BLaER1 (cell line): ENCODE results near the gene CLIP2.

ENCODE experiments used
- H3K27ac ChIP-seq: shearing (Covaris generic); formaldehyde crosslinking; 2 replicates; pipeline ENCODE4 v1.8.1; 2022
- H3K27me3 ChIP-seq: shearing (Covaris generic); formaldehyde crosslinking; 2 replicates; pipeline ENCODE4 v1.8.1; 2022
- H3K36me3 ChIP-seq: shearing (Covaris generic); formaldehyde crosslinking; 2 replicates; pipeline ENCODE4 v1.8.1; 2022
- H3K4me1 ChIP-seq: shearing (Covaris generic); formaldehyde crosslinking; 2 replicates; pipeline ENCODE4 v1.8.1; 2022
- H3K4me2 ChIP-seq: shearing (Covaris generic); formaldehyde crosslinking; 2 replicates; pipeline ENCODE4 v1.8.1; 2022
- H3K4me3 ChIP-seq: shearing (Covaris generic); formaldehyde crosslinking; 2 replicates; pipeline ENCODE4 v1.8.1; 2022
- H3K9ac ChIP-seq: shearing (Covaris generic); formaldehyde crosslinking; 2 replicates; pipeline ENCODE4 v1.8.1; 2022
- H3K9me3 ChIP-seq: shearing (Covaris generic); formaldehyde crosslinking; 2 replicates; pipeline ENCODE4 v1.8.1; 2022
- H4K20me1 ChIP-seq: shearing (Covaris generic); formaldehyde crosslinking; 2 replicates; pipeline ENCODE4 v1.8.1; 2022
- Cebpa-rat ChIP-seq: shearing (Covaris generic); IDR thresholded peaks from 2 replicates; pipeline ENCODE4 v1.8.1; 2022

Gene CLIP2

GRCh38 chr7:74441801-74442200 is 152.6 kb downstream of the CLIP2 start:
- H4K20me1 ChIP-seq, result no peaks in the 10 kb centered on the region
- H3K9me3 ChIP-seq, result peaks cover 11% of the 10 kb centered on the region
- TF ChIP-seq Cebpa-rat, result no peak
- H3K4me1 ChIP-seq, result peaks cover 33% of the 10 kb centered on the region
- 0 out of 2 replicates have a peak overlapping the region, but pooled peaks have one; percentile 35 for H3K9ac ChIP-seq
- H3K27ac ChIP-seq, result no peak overlapping the region
- H3K36me3 ChIP-seq, result no peaks in the 10 kb centered on the region
- H3K4me3 ChIP-seq, result no peak overlapping the region
- peak overlapping the region; percentile 34 for H3K4me2 ChIP-seq
- H3K27me3 ChIP-seq, result no peaks in the 10 kb centered on the region

GRCh38 chr7:74443543-74444247 is 154.5 kb downstream of the CLIP2 start:
- H3K9me3 ChIP-seq, result no peaks in the 10 kb centered on the region; the same call in 1 of the 2 replicates
- no peak overlapping the region for H3K27ac ChIP-seq
- H3K4me2 ChIP-seq, result no peak overlapping the region
- H4K20me1 ChIP-seq, result no peaks in the 10 kb centered on the region
- H3K4me3 ChIP-seq, result no peak overlapping the region
- H3K9ac ChIP-seq, result no peak overlapping the region
- H3K27me3 ChIP-seq, result no peaks in the 10 kb centered on the region
- no peaks in the 10 kb centered on the region for H3K36me3 ChIP-seq
- peaks cover 32% of the 10 kb centered on the region for H3K4me1 ChIP-seq
- TF ChIP-seq Cebpa-rat, result no peak

GRCh38 chr7:74449144-74449543 is 159.9 kb downstream of the CLIP2 start:
- Histone ChIP-seq H3K4me3 (no peak overlapping the region), H3K9me3 (peaks cover 8% of the 10 kb centered on the region; the same call in 1 of the 2 replicates), H3K4me2 (no peak overlapping the region), H4K20me1 (no peaks in the 10 kb centered on the region), H3K4me1 (peaks cover 6% of the 10 kb centered on the region; the same call in 1 of the 2 replicates), H3K27me3 (no peaks in the 10 kb centered on the region), H3K9ac (no peak overlapping the region), H3K36me3 (no peaks in the 10 kb centered on the region), H3K27ac (no peak overlapping the region)
- no peak for TF ChIP-seq Cebpa-rat

GRCh38 chr7:74449809-74450397 is 160.7 kb downstream of the CLIP2 start:
- Histone ChIP-seq H3K36me3 (no peaks in the 10 kb centered on the region), H3K4me2 (no peak overlapping the region), H3K4me3 (no peak overlapping the region), H3K27me3 (no peaks in the 10 kb centered on the region), H3K9ac (no peak overlapping the region), H3K9me3 (peaks cover 8% of the 10 kb centered on the region; the same call in 1 of the 2 replicates), H3K4me1 (peaks cover 11% of the 10 kb centered on the region), H3K27ac (no peak overlapping the region), H4K20me1 (peaks cover 3% of the 10 kb centered on the region; the same call in 1 of the 2 replicates)
- no peak for TF ChIP-seq Cebpa-rat

- no peak overlapping the region; the same call in 1 of the 2 replicates for H3K27ac ChIP-seq
- no peak overlapping the region for H3K9ac ChIP-seq
- peaks cover 8% of the 10 kb centered on the region; the same call in 1 of the 2 replicates for H3K9me3 ChIP-seq
- H3K4me2 ChIP-seq, result peak overlapping the region; percentile 90
- peaks cover 32% of the 10 kb centered on the region for H4K20me1 ChIP-seq
- H3K36me3 ChIP-seq, result peaks cover 8% of the 10 kb centered on the region; the same call in 1 of the 2 replicates
- TF ChIP-seq Cebpa-rat, result no peak
- H3K4me3 ChIP-seq, result peak overlapping the region; percentile 80
- peaks cover 40% of the 10 kb centered on the region for H3K4me1 ChIP-seq
- no peaks in the 10 kb centered on the region for H3K27me3 ChIP-seq
These were observed 163.6 kb downstream of the CLIP2 start for GRCh38 chr7:74452748-74453321.

GRCh38 chr7:74453322-74454011 is 164.3 kb downstream of the CLIP2 start, which contains the start of gene GTF2IRD1:
Gene GTF2IRD1, plus strand, starts transcription at chr7:74453906. Its CDS starts 54,175 bp downstream, at chr7:74508081.
- peak within 1 kb of the TSS; percentile 92 for H3K27ac ChIP-seq

GRCh38 chr7:74454021-74454924 is 165.1 kb downstream of the CLIP2 start:
- H3K9ac ChIP-seq, result peak overlapping the region; percentile 90
- H4K20me1 ChIP-seq, result peaks cover 47% of the 10 kb centered on the region
- peak overlapping the region; percentile 92 for H3K27ac ChIP-seq
- no peak for TF ChIP-seq Cebpa-rat
- H3K36me3 ChIP-seq, result peaks cover 20% of the 10 kb centered on the region
- H3K27me3 ChIP-seq, result no peaks in the 10 kb centered on the region
- peak overlapping the region; percentile 94 for H3K4me2 ChIP-seq
- peaks cover 46% of the 10 kb centered on the region for H3K4me1 ChIP-seq
- H3K4me3 ChIP-seq, result peak overlapping the region; percentile 80
- H3K9me3 ChIP-seq, result peaks cover 8% of the 10 kb centered on the region; the same call in 1 of the 2 replicates

More at GRCh38 chr7:74453322-74454011, 164.3 kb downstream of the CLIP2 start, which contains the start of gene GTF2IRD1:
- H3K36me3 ChIP-seq, result peaks cover 14% of the 10 kb centered on the region; the same call in 1 of the 2 replicates
- peaks cover 46% of the 10 kb centered on the region for H3K4me1 ChIP-seq
- H3K9ac ChIP-seq, result peak within 1 kb of the TSS; percentile 90
- H3K4me3 ChIP-seq, result peak within 1 kb of the TSS; percentile 80
- H3K9me3 ChIP-seq, result peaks cover 8% of the 10 kb centered on the region; the same call in 1 of the 2 replicates
- H3K4me2 ChIP-seq, result peak within 1 kb of the TSS; percentile 94
- H3K27me3 ChIP-seq, result no peaks in the 10 kb centered on the region
- peaks cover 39% of the 10 kb centered on the region for H4K20me1 ChIP-seq
- TF ChIP-seq Cebpa-rat, result no peak

- peak overlapping the region; percentile 94 for H3K4me2 ChIP-seq
- H3K4me1 ChIP-seq, result peaks cover 46% of the 10 kb centered on the region
- peaks cover 53% of the 10 kb centered on the region for H4K20me1 ChIP-seq
- peak overlapping the region; percentile 90 for H3K9ac ChIP-seq
- no peaks in the 10 kb centered on the region for H3K27me3 ChIP-seq
- peaks cover 8% of the 10 kb centered on the region; the same call in 1 of the 2 replicates for H3K9me3 ChIP-seq
- peak overlapping the region; percentile 92 for H3K27ac ChIP-seq
- H3K4me3 ChIP-seq, result peak overlapping the region; percentile 80
- H3K36me3 ChIP-seq, result peaks cover 20% of the 10 kb centered on the region
- no peak for TF ChIP-seq Cebpa-rat
These were observed 165.7 kb downstream of the CLIP2 start for GRCh38 chr7:74454925-74455288.
